GM21515 (cell line): Measurements from ENCODE around the gene RTRAF.

Experiments
- ATAC-seq: cut with Tn5 transposase; IDR thresholded peaks from one replicate; pipeline ENCODE4 v1.9.1; 2021; ENCODE audit not compliant: unreplicated experiment

RTRAF gene

DNA sequence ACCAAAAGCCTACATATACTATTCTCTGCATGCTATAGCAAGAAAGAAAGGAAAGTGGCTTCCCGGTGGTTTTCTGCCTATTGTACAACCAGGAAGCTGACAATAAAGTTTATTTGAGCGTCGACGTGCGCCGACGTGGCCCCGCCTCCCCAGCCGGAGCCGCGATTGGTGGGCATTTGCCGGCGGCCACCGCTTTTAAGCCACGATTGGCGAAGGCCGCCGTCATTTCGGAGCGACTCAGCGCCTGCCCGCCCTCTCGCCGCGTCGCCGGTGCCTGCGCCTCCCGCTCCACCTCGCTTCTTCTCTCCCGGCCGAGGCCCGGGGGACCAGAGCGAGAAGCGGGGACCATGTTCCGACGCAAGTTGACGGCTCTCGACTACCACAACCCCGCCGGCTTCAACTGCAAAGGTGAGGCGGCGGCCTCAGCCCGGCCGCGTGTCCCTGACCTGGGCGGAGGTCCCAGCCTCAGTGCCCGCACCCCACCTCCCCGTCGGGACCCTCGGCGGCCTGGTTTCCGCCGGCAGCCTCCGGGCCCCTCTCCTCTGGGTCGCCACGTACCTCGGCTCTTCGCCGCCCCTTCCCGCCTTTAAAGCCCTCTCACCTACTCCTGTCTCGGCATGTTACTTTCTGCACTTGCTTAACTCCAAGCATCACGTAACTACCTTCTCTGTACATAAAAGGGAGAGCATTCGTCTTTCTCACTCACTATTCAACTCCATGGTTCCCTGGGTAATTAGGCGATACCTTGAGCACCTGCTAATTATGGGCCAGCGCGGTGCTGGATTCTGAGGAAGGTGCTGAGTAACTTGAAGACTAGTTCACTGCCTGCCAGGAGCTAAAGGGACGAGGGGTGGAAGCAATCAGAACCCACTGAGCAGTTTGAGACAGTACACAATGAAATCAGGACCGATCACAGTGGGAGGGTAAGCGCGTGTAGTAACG, at the start of gene RTRAF:
RTRAF (plus strand) TSS at position 254 of the 942 bp plus-strand sequence; CDS start at position 348, 94 bp downstream.
- peak; percentile 94 for ATAC-seq

DNA sequence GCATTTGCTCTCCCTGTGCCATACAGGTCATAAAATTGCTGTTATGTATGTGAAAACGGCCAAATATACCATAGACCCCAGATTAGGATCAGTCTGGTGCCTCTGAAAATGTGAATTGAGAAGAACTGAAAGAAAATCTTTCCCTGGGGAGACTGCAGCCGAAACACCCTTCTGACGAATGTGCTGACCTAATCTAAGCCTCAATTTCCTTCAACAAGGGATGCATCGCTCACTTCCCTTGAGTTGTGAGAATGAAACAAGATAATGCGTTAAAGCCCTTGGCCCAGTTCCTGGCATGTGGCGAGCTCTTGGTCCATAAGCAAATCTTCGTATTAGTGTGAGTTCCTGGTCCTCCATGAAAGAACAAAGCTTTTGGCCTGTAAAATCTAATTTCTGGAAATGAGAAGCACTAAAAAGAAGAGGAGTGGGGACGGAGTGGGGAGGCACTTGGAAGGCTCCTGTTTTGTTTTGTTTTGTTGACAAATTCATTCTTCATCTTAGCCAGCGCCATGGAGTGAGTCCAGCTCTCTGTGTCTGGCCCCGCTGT, 49.5 kb upstream of the RTRAF start:
- ATAC-seq: no peak

DNA sequence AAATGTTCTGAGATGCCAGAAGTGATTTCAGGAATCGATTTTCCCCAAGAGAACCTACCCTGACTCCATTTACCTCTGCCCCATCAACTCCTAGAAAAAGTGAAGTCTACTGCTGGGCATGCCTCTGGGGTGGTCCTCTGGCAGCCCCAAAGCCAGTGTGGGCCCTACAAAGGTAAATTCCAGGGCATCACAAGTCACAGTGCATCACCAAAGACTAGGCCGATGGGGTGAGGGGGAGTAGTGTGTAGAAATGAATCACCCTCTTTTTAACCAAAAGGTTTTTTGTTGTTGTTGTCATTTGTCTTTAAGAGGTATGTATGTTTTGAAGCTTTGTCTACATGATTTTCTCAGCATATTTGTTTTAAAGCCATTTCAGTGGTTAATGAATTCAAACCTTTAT, 46.4 kb upstream of the RTRAF start:
- no peak for ATAC-seq

DNA sequence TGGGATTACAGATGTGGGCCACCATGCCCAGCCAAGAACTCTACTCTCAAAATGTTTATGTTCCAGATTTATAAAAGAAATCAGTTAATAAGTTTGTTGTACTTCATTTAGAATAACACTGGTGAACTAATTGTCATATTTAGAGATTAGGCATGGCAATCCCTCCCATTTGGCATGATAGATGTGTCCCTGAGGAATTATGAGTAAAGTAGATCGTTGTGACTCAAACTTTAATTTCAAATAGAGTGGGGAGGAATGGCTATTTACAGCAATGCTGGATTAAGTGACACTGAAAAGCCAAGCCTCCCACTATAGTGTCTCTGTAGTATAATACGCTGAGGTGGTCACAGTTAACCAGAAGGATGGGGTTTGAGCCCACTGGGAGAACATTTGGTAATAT, 39.3 kb upstream of the RTRAF start:
- ATAC-seq: no peak

DNA sequence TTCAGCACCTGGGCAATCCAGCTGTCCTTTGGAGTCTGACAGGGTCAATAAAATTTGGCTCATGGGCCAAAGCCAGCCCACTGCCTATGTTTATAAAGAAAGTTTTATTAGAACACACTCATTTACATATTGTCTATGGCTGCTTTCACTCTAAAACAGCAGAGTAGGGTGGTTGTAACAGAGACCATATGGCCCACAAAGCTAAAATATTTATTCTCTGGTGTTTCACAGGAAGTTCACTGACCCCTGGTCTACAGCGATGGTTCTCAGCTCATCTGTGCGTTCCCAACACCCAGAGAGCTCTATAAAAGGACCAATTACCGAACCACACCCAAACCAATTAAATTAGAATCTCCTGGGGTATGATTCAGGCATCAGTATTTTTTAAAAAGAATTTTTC, 37.7 kb upstream of the RTRAF start:
- ATAC-seq: no peak

DNA sequence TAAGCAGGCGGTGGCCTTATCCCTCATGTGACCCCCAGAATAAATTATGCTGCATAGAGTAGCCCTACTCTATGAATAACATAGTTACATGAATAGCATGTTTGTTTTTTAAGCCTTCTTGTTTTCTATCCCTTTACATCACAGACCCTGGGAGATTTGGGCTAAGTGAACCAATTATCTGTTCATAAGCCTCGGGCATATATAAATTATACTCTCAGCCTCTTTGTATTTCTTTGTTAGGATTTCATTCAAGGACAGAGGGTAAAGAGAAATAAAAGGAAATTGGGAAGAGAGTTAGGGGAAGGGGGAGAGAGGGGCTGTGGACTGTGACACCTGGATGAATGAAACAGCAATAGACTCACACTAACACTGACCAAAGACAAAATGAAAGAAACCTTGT, 35.3 kb upstream of the RTRAF start:
- ATAC-seq: no peak

DNA sequence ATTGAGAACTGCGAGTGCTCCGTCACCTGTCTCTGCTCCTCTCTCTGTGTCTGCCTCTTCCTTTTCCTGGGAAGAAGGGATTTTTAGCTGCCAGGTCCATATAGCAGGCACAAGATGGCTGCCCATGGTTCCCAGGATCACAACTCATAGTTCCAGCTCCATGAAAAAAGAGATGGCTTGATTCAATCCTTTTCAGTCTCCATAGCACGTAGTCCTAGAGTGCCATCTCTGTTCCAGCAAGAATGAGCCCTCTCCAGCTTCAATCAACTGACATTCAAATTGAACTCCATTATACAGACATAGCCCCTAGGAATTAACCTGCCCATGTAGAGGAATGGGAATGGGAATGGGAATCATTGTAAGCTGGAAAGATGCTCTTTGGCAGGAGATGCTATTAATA, 34.7 kb upstream of the RTRAF start:
- no peak for ATAC-seq

DNA sequence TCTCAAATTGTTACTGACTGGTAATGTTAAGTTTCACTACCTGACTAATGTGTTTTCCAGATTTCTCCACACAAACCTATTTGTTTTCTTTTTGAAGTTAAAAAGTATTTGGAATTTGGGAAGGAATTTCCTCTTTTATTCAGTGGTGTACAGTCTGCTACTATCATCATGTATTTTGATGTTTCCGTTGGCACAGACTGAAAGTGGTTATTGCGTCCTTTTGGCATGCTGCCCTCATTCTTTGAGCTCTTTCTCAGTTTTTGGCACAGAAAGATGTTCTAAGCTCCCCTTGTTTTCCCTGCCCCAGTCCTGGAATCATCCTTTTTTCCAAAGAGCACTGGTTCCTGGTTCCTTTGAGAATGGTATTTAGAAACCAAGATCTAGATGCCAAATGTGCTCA, 31.4 kb upstream of the RTRAF start:
- no peak for ATAC-seq

DNA sequence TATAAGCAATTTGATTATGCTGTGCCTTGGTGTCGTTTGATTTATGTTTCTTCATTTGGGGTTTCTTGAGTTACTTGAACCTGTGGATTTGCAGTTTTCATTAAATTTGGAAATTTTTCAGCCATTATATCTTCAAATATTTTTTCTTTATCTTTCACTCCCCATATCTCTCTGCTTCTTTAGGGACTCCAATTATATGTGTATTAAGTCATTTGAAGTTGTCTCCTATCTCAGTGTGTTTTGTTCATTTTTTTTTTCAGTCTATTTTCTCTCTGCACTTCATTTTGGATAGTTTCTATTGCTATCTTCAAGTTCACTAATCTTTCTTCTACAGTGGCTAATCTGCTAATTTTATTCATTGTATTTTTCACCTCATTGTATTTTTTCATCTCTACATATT, 29.4 kb upstream of the RTRAF start:
- no peak for ATAC-seq

DNA sequence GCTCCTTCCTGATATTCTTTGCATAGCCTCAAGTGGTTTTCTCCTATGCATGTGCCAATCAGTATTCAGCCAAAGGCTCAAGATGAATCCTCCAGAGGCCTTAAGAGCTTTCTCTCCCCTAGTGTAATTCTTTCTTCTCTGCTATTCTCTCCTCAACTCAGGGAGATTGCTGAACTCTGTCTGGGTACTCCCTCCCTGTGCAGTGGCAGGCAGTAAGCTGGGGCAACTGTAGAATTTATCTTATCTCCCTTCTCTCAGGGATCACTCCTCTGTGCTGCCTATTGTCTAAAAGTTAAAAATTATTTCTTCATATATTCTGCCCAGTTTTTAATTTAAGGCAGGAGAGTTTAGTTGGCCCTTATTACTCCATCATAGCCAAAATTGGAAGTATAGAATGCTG, 28.5 kb upstream of the RTRAF start:
- ATAC-seq: no peak

DNA sequence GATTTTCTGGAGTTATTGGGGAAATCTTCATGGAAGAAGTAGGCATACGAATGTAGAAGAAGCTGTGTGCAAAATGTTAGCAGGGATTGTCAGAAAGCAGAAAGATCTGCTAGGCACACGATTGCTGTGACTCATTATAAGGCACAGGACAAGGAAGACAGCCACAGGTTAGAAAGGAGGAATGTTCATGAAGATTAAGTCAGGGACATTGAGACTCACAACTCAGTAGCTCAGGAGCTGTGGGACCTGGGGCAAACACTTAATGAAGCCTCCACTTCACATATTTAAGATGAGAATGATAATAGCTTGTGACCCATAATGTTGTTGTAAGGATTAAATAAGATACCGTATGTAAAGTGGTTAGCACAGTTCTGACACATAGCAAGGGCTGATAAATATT, 26.6 kb upstream of the RTRAF start:
- ATAC-seq: no peak

DNA sequence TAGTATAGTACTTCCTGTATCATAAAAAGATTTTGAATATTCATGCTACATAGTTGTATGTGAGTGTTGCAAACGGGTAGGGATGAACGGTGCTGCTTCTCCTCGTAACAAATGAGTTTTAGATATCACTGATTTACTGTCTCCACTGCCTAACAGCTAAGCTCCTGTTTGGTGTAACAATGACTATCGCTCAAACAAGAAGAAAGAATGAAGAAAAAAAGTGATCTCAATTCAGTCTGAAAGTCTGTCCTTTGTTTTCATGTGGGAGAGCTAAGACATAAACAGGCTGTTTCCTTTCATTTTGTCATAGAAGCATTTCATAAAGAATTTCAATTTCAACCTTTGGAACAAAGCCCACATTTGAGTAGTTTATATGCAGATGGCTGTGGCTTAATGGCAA, 26.1 kb upstream of the RTRAF start:
- no peak for ATAC-seq

DNA sequence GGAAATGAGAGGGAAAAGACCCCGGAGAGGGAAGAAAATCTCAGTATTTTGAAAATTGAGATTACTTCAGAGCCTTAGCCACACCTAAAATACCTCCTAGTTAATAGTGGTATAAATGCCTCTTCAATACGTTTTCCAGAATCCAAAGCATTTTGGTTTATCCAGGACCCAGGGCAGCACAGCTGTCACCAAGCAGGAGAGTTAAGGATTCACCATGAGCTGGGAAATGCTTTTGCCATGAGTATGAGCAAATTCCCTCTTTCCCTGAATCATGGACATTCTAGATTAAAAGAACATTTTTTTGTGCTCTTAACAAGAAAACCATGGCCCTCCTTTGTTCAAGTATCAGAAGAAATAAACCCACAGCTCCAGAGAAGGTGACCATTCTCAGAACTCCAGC, 21.8 kb upstream of the RTRAF start:
- ATAC-seq: no peak

DNA sequence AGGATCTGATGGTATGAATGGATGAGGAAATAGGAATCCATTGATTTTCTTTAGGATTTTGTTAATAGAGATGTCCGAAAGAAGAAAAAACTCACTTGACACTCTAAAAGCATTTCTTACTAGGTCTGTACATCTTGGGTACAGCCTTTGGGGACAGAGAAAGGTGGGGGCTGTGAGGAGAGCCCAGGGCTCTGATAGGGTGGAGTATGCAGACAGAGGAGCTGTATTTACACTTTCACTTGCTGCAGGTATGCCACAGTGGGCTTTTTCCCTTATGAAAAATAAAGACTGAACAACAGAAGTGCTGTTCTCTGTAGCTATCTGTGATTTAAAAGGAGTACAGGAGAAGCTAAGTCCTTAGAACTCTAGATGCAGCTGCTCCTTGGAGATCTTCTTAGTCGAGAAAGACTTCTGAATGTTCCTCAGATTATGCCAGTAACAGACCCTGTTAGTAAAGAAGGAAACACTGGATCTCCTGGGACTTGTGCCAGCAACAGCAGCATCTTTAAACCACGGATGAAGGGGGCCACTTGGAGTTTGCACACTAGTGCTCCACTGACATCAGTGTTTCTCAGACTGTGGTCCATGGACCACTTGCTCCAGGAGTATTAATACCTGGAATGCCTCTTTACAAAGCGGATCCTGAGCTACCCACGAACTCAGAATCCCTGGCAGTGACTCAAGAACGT, 19.4 kb upstream of the RTRAF start:
- ATAC-seq: no peak

DNA sequence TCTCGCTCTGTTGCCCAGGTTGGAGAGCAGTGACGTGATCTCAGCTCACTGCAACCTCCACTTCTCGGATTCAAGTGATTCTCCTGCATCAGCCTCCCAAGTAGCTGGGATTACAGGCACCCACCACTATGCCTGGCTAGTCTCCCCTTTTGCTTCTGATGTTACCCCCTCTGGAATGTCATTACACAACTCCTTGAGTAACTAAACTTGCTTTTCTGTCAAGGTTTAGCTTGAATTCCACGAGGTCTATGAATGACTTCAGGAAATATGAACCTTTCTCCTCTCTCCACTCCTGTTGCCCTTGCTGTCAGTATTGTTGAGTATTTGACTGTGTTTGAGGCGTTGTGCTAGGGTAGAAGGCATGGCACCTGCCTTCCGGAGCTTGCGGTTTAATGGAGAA, 16.8 kb upstream of the RTRAF start:
- ATAC-seq: no peak

DNA sequence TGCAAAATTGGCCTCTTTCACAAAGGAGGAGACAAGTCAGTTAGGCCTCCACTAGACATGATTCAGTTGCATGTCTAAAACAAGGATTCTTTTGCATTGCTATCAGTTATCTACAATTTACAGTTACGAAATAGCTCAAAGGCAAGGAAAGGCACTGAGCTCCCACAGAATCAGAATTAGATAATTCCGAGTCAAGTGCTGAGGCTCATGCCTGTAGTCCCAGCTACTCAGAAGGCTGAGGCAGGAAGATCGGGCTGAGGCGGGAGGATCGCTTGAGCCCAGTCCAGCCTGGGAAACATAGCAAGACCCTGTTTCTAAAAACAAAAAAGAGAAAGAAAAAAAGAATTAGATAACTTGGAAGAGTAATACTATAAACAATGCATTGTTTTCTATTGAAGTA, 12.3 kb upstream of the RTRAF start:
- no peak for ATAC-seq

DNA sequence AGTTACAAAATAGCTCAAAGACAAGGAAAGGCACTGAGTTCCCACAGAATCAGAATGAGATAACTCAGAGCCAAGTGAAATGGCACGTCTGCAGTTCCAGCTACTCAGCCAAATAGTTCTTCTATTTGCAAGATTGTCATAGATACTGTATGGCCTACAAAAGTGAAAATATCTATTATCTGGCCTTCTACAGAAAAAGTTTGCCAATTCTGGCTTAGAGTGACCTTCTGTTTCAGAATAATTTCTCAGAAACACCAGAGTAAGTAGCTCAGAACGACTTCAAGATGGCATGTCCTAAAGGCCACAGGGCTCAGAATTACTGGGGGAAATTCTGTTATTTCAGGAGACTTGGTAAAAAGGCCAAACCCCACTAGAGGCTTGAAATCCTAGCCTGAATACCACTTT, 10.7 kb upstream of the RTRAF start:
- ATAC-seq: no peak

DNA sequence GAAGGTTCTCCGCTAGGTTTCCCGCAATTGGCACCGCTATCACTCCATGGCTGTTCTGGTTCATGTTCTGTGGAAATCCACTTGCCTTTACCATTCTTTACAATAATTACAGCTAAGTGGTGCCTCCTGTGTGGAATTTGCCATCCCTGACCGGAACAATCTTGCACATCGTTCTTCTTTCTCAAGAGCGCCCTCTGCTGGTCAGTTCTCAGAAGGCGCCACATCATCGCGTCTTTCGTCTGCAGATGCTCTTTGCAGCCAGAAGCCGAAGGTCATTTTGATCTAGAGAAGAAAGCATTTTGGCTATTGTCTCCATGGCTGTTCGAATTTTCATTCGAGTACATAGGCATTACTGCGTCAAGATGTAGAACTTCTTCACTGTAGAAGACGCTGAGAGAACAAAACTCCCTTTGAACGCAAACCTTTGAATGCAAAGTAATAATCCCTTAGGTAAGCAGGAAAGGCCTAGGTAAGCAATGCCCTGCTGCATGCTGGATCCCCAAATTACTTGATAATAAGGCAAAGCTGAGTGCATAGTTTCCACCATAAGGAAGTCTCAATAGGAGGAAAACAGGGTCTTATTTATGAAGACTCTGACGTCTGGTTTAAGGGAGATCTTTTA, 10.1 kb upstream of the RTRAF start:
- peak; percentile 59 for ATAC-seq

DNA sequence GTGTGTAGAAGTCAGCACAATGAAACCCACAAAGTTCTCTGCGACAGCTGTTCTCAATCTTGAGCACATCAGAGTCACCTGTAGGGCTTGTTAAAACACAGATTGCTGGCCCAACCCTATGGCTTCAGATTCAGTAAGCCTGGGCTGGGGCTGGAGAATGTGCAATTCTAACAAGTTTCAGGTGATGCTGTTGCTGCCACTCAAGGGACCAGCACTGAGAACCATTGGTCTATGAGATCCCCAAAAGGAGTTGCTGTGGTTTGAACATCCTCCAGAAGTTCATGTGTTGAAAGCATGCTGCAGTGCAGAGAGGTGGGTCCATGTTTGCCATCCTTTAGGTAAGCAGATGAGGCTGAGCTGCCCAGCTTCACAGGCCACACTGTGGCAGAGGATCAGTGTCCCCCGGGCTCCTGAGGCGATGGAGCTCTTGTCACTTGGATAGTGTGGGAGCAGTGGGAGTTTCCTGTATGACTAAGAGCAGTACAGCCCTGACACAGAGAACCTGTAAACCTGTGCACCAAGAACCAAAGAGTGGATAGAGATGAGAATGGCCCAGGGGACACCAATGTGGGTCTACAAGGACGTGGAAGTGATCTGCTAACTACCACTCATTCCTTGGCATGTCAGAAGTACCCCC, 8.0 kb upstream of the RTRAF start:
- ATAC-seq: no peak

DNA sequence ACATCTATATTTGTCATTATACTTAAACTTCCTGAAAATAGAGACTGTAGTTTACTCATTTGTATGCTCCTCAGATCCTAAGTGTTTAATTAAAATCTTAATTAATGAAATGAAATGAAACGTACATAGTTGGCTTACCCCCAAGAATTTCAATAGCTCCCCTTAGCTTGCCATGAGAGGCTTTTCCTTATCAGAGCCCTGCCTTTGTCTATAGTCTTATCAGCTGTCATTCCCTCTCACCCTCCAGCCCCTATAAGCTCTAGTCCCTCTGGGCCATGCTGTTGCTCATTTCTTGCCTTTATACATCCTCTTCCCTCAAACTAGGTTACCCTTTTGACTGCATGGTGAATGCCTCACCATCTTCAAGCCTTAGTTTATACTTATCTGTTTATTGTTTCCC, 1.1 kb upstream of the RTRAF start:
- ATAC-seq: no peak

DNA sequence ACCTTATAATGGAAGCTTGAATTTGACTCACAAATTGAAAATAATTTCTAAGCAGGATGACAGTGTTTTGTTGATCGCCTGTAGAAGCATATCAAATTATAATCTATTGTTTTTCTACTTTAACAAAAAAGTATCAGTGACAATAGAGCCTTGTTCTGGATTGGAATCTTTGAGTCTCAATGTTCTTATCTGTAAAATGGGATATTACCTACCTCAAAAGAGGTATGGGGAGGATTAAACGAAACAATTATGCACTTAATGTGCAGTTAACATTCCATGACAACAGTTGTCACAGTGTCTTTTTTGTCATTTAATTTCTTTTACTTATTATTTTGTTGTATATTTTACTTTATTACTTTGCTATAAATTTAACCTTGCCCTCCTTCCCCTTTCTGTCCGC, 1.1 kb downstream of the RTRAF start:
- ATAC-seq: no peak
